HG03066 (cell line): ENCODE measurements around the gene ARHGEF2.

Experiments used
- ATAC-seq: cut with Tn5 transposase; IDR thresholded peaks from one replicate; pipeline ENCODE4 v1.9.1; 2021; ENCODE audit warnings: low read depth; ENCODE audit not compliant: unreplicated experiment

ARHGEF2 gene

DNA sequence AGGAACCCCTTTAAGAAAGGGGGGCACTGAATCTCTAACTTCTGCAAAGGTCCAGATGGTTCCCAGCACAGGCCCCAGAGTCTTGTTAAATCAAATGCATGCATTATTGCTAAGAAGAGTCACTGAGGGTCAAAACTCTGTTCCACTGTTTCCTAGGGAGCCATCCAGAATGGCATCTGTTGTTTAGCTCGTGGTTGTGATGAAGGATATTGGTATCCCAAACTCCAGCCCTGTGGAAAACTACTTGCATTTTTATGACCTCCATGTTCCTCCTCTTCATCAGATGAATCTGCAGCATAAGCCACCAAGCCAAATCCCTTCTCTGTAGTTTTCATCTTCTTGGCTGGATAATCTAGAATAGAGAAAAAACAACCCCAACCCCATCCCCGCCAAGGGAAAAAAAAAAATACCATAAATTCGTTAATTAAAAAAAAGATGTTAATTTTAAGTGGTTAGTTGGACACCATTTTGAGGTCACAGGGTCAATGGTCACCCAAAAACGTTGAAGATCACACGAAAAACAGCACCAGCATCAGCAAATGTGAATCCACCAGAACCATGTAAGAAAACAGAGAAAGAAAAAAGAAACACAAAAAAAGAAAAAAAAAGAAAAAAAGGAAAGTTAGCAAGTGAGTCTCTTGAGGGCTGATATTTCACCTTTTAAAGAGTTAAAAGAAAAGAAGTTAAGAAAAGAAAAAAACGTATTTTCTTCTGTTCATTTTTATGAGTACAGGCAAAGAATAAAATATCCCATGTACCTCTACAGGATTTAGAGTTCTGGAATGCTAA lies 64.2 kb downstream of the ARHGEF2 start:
- no peak for ATAC-seq

GRCh38 chr1:155912056-155912536 lies 66.3 kb downstream of the ARHGEF2 start:
- no peak for ATAC-seq

DNA sequence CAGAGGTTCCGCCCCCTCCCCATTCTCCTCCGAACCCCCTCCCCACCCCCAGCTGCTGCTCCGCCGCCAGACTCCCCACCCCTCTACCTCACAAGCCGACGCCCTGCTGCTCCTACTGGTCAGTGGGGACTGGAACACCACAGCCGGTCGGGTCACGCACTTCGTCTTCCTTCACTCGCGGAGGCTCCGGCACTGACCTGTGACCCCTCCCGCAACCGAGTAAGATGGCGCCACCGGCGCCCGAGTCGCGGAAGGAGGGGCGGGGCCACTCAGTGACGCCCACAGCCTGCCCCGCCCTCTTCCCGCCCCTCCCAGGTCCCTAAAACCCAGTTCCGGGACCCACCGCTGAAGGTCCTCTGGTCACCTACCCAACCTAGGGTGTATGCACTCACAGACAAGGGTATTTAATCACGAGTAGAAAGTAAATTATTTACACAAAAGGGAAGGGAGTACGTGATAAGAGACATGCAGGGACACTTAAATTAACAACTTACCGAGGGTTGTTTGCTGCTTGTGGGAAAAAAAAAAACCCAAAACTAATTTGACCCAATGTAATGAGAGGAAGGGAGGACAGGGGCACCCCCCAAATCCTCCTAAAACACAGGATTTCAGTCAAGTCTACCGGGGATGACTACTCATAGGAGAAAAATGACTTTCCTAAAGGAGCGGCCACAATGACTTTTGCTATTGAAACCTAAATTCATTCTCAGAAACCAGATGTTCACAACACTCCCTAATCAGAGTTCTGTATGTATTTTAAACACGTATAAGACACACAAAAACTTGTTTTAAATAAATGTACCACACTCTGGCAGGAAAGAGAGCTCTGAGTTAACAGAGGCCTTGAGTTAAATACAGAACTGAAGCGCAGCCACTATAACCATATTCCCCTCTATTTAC lies 66.9 kb downstream of the ARHGEF2 start, which contains the start of gene RIT1:
TSS of gene RIT1 (minus strand) at position 194 of the 900 bp plus-strand sequence. CDS start 588 bp downstream, outside the sequence.
- ATAC-seq, result peak; percentile 72

DNA sequence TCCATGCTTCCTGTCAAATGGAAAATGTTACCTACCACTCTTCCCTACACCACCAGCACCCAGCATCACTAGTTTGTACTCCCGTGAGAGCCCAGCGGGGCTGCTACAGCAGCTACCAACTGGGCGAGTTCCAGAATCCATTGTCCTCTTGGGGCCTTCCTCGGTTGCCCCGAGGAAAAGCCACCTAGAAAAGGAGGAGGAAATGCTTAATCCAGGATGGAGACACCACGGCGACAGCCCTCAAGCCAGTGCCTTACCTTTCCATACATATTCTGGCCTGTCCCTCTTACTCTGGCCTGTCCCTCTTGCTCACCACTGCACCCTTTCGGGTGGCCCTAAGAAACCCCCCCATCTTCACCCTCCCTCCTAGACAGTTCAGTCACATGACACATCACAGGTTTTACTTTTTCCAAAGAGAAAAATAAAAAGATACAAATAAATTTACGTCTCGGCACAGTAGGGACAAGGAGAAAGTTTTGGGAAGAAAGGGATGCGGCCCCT lies 67.7 kb downstream of the ARHGEF2 start:
- peak; percentile 34 for ATAC-seq

GRCh38 chr1:155909894-155910293 lies 68.5 kb downstream of the ARHGEF2 start:
- no peak for ATAC-seq

DNA sequence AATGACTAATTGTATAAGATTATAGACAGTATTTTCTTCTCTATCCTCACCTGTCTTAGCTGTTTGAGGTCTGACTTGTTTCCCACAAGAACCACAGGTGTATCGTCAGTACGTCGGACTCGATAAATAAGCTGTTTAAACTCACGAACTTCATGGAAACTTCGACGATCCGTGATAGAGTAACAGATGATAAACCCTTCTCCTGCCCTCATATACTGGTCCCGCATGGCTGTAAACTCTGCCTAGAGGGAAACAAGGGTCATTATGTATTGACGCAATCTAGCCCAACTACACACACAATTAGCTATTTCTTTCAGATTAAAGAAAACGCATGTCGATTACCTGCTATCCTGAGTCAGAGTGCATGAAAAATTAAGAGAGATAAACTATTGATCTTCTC lies 74.1 kb downstream of the ARHGEF2 start:
- no peak for ATAC-seq

DNA sequence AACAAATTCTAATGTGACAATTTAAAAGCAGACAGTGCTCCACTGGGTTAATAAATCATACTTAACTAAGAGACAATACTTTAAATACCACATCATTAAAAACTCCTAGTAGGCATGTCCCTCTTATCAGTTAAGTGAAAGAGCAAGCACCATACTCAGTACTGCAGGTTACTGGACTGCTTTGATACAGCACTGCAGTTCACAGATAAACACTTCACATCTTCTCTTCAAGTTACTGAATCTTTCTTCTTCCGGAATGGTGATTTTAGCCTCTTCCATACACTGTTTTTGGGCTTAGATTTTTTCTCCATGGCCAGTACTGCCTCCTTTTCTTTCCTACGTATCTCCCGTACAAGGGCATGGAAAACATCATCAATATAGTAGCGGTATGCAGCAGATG lies 78.2 kb downstream of the ARHGEF2 start:
- ATAC-seq, result no peak

DNA sequence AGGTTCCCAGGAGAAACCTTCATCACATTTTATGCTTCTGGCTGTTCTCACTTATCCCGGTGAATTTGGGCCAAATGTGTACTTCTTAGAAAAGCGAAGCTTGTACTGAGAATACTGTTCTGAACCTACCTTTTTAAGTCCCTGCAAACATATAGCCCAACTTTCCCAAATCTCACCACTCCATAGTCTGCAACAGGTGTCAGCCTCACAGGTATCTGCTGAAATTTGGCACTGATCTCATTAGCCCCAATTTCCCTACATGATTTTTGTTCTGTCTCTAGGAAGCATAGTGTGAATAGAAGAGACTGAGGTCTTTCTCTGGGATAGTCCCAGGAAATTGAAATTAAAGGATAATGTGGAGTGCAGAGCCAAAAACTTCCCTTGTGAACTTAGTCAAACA lies 78.7 kb downstream of the ARHGEF2 start:
- ATAC-seq, result no peak

GRCh38 chr1:155898888-155899287 lies 79.5 kb downstream of the ARHGEF2 start:
- ATAC-seq, result no peak

DNA sequence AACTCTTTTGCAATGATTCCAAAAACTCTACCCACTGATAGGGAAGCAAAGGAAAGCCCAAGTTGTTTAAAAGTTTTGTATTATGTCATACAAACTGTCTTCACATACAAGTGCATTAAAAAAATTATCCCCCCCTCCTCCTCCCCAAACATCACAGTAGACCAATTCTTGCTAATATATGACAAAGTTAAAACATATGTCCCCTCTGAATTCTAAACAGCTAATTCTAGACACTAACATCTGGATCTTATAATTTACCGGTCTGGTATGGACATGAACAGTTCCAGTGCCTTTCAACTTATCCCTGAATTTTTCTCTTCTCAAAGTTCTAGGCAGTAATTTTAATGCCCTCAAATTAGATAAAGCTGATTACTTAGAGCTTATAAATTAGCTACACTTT lies 80.6 kb downstream of the ARHGEF2 start:
- ATAC-seq, result no peak
